ENCODE results near the gene SMIM24.

Gene SMIM24

GRCh38 chr19:3478409-3479176 lies 1.7 kb downstream of the SMIM24 start:
- TF ChIP-seq ZNF274 (IDR thresholded peaks at IDR 0.05; ENCODE audit: low read depth, low read length), result no peak
- no peak overlapping the region for H3K4me3 ChIP-seq (ENCODE audit: low read length)

- no peak for TF ChIP-seq ZNF274 (IDR thresholded peaks at IDR 0.05; ENCODE audit: low read depth, low read length)
- H3K4me3 ChIP-seq (ENCODE audit: low read length), result no peak overlapping the region
Measured at GRCh38 chr19:3477951-3478350, 2.4 kb downstream of the SMIM24 start.

GRCh38 chr19:3477506-3477905 lies 2.8 kb downstream of the SMIM24 start:
- no peak overlapping the region for H3K4me3 ChIP-seq (ENCODE audit: low read length)
- no peak for TF ChIP-seq ZNF274 (IDR thresholded peaks at IDR 0.05; ENCODE audit: low read depth, low read length)

- H3K4me3 ChIP-seq (ENCODE audit: low read length), result no peak overlapping the region
- no peak for TF ChIP-seq ZNF274 (IDR thresholded peaks at IDR 0.05; ENCODE audit: low read depth, low read length)
Measured at GRCh38 chr19:3476830-3477229, 3.5 kb downstream of the SMIM24 start.

- TF ChIP-seq ZNF274 (IDR thresholded peaks at IDR 0.05; ENCODE audit: low read depth, low read length), result no peak
- no peak overlapping the region for H3K4me3 ChIP-seq (ENCODE audit: low read length)
Measured at GRCh38 chr19:3475449-3475848, 4.9 kb downstream of the SMIM24 start.

GRCh38 chr19:3474614-3475013 lies 5.7 kb downstream of the SMIM24 start:
- no peak for TF ChIP-seq ZNF274 (IDR thresholded peaks at IDR 0.05; ENCODE audit: low read depth, low read length)
- no peak overlapping the region for H3K4me3 ChIP-seq (ENCODE audit: low read length)

- no peak overlapping the region for H3K4me3 ChIP-seq (ENCODE audit: low read length)
- TF ChIP-seq ZNF274 (IDR thresholded peaks at IDR 0.05; ENCODE audit: low read depth, low read length), result no peak
Measured at GRCh38 chr19:3474010-3474409, 6.3 kb downstream of the SMIM24 start.

GRCh38 chr19:3471954-3472655 lies 8.2 kb downstream of the SMIM24 start:
- TF ChIP-seq ZNF274 (IDR thresholded peaks at IDR 0.05; ENCODE audit: low read depth, low read length), result no peak
- H3K4me3 ChIP-seq (ENCODE audit: low read length), result no peak overlapping the region

GRCh38 chr19:3470500-3471128 lies 9.7 kb downstream of the SMIM24 start:
- TF ChIP-seq ZNF274 (IDR thresholded peaks at IDR 0.05; ENCODE audit: low read depth, low read length), result no peak
- H3K4me3 ChIP-seq (ENCODE audit: low read length), result no peak overlapping the region

GRCh38 chr19:3469638-3470499 lies 10.5 kb downstream of the SMIM24 start:
- H3K4me3 ChIP-seq (ENCODE audit: low read length), result no peak overlapping the region
- TF ChIP-seq ZNF274 (IDR thresholded peaks at IDR 0.05; ENCODE audit: low read depth, low read length), result no peak

GRCh38 chr19:3468211-3468610 lies 12.1 kb downstream of the SMIM24 start:
- no peak overlapping the region for H3K4me3 ChIP-seq (ENCODE audit: low read length)
- no peak for TF ChIP-seq ZNF274 (IDR thresholded peaks at IDR 0.05; ENCODE audit: low read depth, low read length)

- no peak for TF ChIP-seq ZNF274 (IDR thresholded peaks at IDR 0.05; ENCODE audit: low read depth, low read length)
Measured at GRCh38 chr19:3467437-3468198, 12.7 kb downstream of the SMIM24 start.

GRCh38 chr19:3466635-3467034 lies 13.7 kb downstream of the SMIM24 start:
- no peak overlapping the region for H3K4me3 ChIP-seq (ENCODE audit: low read length)
- no peak for TF ChIP-seq ZNF274 (IDR thresholded peaks at IDR 0.05; ENCODE audit: low read depth, low read length)

More at GRCh38 chr19:3467437-3468198, 12.7 kb downstream of the SMIM24 start:
- no peak overlapping the region for H3K4me3 ChIP-seq (ENCODE audit: low read length)
